GM23338 (cell line): ENCODE results near the gene PFKM. TPM values are rescaled to one million over a fixed set of nuclear protein-coding genes. Genes with fewer than 3 reads are reported as not detected.
A peak's percentile ranks its signal among the peaks of the same experiment; 100 is the strongest.

Experiments used
- ATAC-seq: fragments of 200-7000 bp; cut with Tn5 transposase; 3 replicates; pipeline ENCODE4 v1.9.1; 2020
- DNase-seq: peaks from one replicate; pipeline ENCODE4 v3.0.0-alpha.2; 2015; ENCODE audit warnings: low spot score
- H2AFZ ChIP-seq: fragments of 200-600 bp; sonication (generic); 2 replicates; pipeline ENCODE4 v1.8.0; 2016; ENCODE audit warnings: antibody characterized with exemption, mild to moderate bottlenecking, moderate library complexity
- H3F3A ChIP-seq: fragments of 200-600 bp; sonication (generic); replicated peaks from 2 replicates; pipeline ENCODE4 v1.8.0; 2017; ENCODE audit warnings: antibody characterized with exemption, mixed run types, low read depth
- H3K27ac ChIP-seq: fragments of 200-600 bp; sonication (generic); 2 replicates; pipeline ENCODE4 v1.6.1; 2016; ENCODE audit warnings: low read depth
- H3K27me3 ChIP-seq: fragments of 200-600 bp; sonication (generic); 2 replicates; pipeline ENCODE4 v1.8.0; 2016; ENCODE audit warnings: mild to moderate bottlenecking, mixed run types, moderate library complexity; ENCODE audit not compliant: insufficient read depth
- H3K36me3 ChIP-seq: fragments of 200-600 bp; sonication (generic); 2 replicates; pipeline ENCODE4 v1.8.0; 2016; ENCODE audit warnings: mild to moderate bottlenecking; ENCODE audit not compliant: insufficient read depth
- H3K4me1 ChIP-seq: fragments of 200-600 bp; sonication (generic); 2 replicates; pipeline ENCODE4 v1.8.0; 2016; ENCODE audit warnings: mild to moderate bottlenecking, moderate library complexity; ENCODE audit not compliant: insufficient read depth
- H3K4me2 ChIP-seq: fragments of 200-600 bp; sonication (generic); 2 replicates; pipeline ENCODE4 v1.7.1; 2017; ENCODE audit warnings: mixed run types
- H3K4me3 ChIP-seq: fragments of 200-600 bp; sonication (generic); 2 replicates; pipeline ENCODE4 v1.6.1; 2016; ENCODE audit warnings: mixed run types
- H3K79me2 ChIP-seq: fragments of 200-600 bp; sonication (generic); replicated peaks from 2 replicates; pipeline ENCODE4 v1.8.0; 2017; ENCODE audit warnings: mild to moderate bottlenecking; ENCODE audit not compliant: insufficient read depth
- H3K9me2 ChIP-seq: fragments of 200-600 bp; sonication (generic); 2 replicates; pipeline ENCODE4 v1.8.0; 2017; ENCODE audit not compliant: insufficient read depth
- H4K20me1 ChIP-seq: fragments of 200-600 bp; sonication (generic); replicated peaks from 2 replicates; pipeline ENCODE4 v1.8.0; 2017; ENCODE audit warnings: mild to moderate bottlenecking; ENCODE audit not compliant: insufficient read depth
- H3K27ac Mint-ChIP-seq: 2 replicates; pipeline ENCODE4 v1.8.0; 2020; ENCODE audit warnings: inconsistent platforms, mild to moderate bottlenecking, moderate library complexity, mixed read lengths
- H3K27me3 Mint-ChIP-seq: 3 replicates; pipeline ENCODE4 v1.8.0; 2022; ENCODE audit warnings: low read depth, mild to moderate bottlenecking, moderate library complexity, mixed read lengths, inconsistent platforms; ENCODE audit not compliant: insufficient read depth, poor library complexity
- H3K36me3 Mint-ChIP-seq: 3 replicates; pipeline ENCODE4 v1.8.0; 2021; ENCODE audit warnings: low read depth, mild to moderate bottlenecking, inconsistent platforms, moderate library complexity, mixed read lengths
- H3K4me1 Mint-ChIP-seq: 3 replicates; pipeline ENCODE4 v1.8.0; 2020; ENCODE audit warnings: mild to moderate bottlenecking, inconsistent platforms, mixed read lengths
- H3K4me3 Mint-ChIP-seq: 3 replicates; pipeline ENCODE4 v1.8.0; 2021; ENCODE audit warnings: moderate library complexity, mild to moderate bottlenecking, inconsistent platforms, mixed read lengths
- H3K9me3 Mint-ChIP-seq: 3 replicates; pipeline ENCODE4 v1.8.0; 2020; ENCODE audit warnings: moderate library complexity, mild to moderate bottlenecking, inconsistent platforms, mixed read lengths
- EZH2 ChIP-seq: fragments of 200-600 bp; sonication (generic); IDR thresholded peaks from one replicate; pipeline ENCODE4 v1.8.0; 2017; ENCODE audit warnings: antibody characterized with exemption, mild to moderate bottlenecking, low read depth; ENCODE audit not compliant: unreplicated experiment
- JUNB ChIP-seq: IDR thresholded peaks from one replicate; pipeline ENCODE4 v1.6.1; 2016; ENCODE audit warnings: antibody characterized with exemption; ENCODE audit not compliant: unreplicated experiment
- NANOG ChIP-seq: IDR thresholded peaks from 2 replicates; pipeline ENCODE4 v1.6.1; 2016; ENCODE audit warnings: antibody characterized with exemption, borderline replicate concordance
- POLR2AphosphoS5 ChIP-seq: IDR thresholded peaks from 2 replicates; pipeline ENCODE4 v1.6.1; 2016; ENCODE audit warnings: antibody characterized with exemption, low read depth
- ZNF114 ChIP-seq: fragments of 250-450 bp; sonication (Bioruptor Pico); IDR thresholded peaks from 2 replicates; pipeline ENCODE4 v1.5.0; 2020; ENCODE audit warnings: mild to moderate bottlenecking, moderate library complexity
- polyA plus RNA-seq: library from polyadenylated mRNA; unstranded; fragments of >200 nt; fragmentation: Nextera tagmentation; extraction: Ambion mirVana; gene quantifications from 2 replicates; pipeline ENCODE4 v1.2.1, GENCODE V29; 2016
- total RNA-seq: library from RNA; depleted of rRNA; stranded (reverse); fragments of >200 nt; shearing (Covaris generic); gene quantifications from 2 replicates; pipeline ENCODE4 v1.2.3, GENCODE V29; 2014
- TF ChIP-seq, protein P1 (sequence below): IDR thresholded peaks from 2 replicates; pipeline ENCODE4 v1.6.1; 2016; ENCODE audit warnings: antibody characterized with exemption
- TF ChIP-seq, protein P2 (sequence below): fragments of 250-450 bp; sonication (Bioruptor Pico); IDR thresholded peaks from 2 replicates; pipeline ENCODE4 v1.5.0; 2020; ENCODE audit warnings: mild to moderate bottlenecking, moderate library complexity
- TF ChIP-seq, protein P3 (sequence below), 2 experiments: fragments of 200-600 bp in 1 of 2; sonication (generic) in 1 of 2; conservative IDR thresholded peaks; 2 replicates each; pipeline versions ENCODE4 v1.5.1 to v1.6.1; 2016 to 2017; ENCODE audit warnings: antibody characterized with exemption in 2 of 2, low read depth in 2 of 2, mild to moderate bottlenecking in 2 of 2, moderate library complexity in 1 of 2
- TF ChIP-seq, protein P4 (sequence below): IDR thresholded peaks from one replicate; pipeline ENCODE4 v1.6.1; 2018; ENCODE audit warnings: antibody characterized with exemption; ENCODE audit not compliant: unreplicated experiment

Gene PFKM
- total and polyA plus RNA-seq, 2 experiments from 2014 or later, result 47.2 to 82.5 TPM

DNA sequence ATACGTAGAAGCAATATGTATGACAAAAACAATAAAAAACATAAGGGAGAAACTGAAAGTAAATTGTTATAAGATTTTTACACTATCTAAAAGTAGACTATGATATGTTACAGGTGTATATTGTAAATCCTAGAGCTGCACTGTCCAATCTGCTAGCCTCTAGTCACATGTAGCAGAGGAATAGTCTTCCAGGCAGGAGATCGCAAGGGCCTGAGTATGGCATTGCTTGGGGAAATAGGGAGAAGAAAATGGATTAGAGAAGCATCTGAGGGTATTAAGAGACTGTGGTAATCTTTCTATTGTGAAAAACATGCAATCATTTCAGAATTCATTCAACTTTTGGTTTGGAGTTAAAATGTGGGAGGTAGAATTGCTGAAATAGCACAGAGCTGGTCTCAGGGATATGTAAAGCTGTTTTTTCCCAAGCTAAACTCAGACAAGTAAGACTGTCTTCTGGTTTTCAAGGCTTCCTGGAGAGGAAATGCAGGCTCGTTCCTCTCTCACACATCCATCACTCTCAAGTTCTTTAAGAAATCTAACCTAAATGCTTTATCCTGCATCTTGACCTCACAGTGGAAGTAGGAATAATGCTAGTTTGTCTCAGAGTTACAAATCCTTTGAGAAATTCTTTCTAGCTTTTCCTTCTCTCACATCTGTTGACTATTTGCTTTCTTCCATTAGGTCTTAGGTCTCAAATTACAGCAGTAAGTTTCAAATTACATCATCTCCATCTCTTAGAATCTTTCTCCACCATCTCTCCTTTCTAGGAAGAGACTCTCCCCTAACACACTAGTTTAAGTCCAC is 56.7 kb downstream of the PFKM start:
- no peaks in the 10 kb centered on the region for H3K79me2 ChIP-seq
- H3F3A ChIP-seq, result no peaks in the 10 kb centered on the region
- Mint-ChIP-seq H3K27ac (peak overlapping the region; percentile 76), H3K27me3 (peaks cover 3% of the 10 kb centered on the region), H3K4me3 (peak overlapping the region; percentile 61), H3K4me1 (peaks cover 31% of the 10 kb centered on the region), H3K9me3 (no peaks in the 10 kb centered on the region), H3K36me3 (no peaks in the 10 kb centered on the region)
- H3K4me3 ChIP-seq, result peak overlapping the region; percentile 26
- H3K36me3 ChIP-seq, result no peaks in the 10 kb centered on the region
- peak overlapping the region; percentile 5 for H3K27ac ChIP-seq
- peak overlapping the region; percentile 0; the same call in 1 of the 2 replicates for H2AFZ ChIP-seq
- H3K4me2 ChIP-seq, result peak overlapping the region; percentile 39
- H3K4me1 ChIP-seq, result peaks cover 20% of the 10 kb centered on the region
- TF ChIP-seq JUNB, result no peak
- TF ChIP-seq, protein P1, sequence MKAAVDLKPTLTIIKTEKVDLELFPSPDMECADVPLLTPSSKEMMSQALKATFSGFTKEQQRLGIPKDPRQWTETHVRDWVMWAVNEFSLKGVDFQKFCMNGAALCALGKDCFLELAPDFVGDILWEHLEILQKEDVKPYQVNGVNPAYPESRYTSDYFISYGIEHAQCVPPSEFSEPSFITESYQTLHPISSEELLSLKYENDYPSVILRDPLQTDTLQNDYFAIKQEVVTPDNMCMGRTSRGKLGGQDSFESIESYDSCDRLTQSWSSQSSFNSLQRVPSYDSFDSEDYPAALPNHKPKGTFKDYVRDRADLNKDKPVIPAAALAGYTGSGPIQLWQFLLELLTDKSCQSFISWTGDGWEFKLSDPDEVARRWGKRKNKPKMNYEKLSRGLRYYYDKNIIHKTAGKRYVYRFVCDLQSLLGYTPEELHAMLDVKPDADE, result no peak
- TF ChIP-seq, protein P2, sequence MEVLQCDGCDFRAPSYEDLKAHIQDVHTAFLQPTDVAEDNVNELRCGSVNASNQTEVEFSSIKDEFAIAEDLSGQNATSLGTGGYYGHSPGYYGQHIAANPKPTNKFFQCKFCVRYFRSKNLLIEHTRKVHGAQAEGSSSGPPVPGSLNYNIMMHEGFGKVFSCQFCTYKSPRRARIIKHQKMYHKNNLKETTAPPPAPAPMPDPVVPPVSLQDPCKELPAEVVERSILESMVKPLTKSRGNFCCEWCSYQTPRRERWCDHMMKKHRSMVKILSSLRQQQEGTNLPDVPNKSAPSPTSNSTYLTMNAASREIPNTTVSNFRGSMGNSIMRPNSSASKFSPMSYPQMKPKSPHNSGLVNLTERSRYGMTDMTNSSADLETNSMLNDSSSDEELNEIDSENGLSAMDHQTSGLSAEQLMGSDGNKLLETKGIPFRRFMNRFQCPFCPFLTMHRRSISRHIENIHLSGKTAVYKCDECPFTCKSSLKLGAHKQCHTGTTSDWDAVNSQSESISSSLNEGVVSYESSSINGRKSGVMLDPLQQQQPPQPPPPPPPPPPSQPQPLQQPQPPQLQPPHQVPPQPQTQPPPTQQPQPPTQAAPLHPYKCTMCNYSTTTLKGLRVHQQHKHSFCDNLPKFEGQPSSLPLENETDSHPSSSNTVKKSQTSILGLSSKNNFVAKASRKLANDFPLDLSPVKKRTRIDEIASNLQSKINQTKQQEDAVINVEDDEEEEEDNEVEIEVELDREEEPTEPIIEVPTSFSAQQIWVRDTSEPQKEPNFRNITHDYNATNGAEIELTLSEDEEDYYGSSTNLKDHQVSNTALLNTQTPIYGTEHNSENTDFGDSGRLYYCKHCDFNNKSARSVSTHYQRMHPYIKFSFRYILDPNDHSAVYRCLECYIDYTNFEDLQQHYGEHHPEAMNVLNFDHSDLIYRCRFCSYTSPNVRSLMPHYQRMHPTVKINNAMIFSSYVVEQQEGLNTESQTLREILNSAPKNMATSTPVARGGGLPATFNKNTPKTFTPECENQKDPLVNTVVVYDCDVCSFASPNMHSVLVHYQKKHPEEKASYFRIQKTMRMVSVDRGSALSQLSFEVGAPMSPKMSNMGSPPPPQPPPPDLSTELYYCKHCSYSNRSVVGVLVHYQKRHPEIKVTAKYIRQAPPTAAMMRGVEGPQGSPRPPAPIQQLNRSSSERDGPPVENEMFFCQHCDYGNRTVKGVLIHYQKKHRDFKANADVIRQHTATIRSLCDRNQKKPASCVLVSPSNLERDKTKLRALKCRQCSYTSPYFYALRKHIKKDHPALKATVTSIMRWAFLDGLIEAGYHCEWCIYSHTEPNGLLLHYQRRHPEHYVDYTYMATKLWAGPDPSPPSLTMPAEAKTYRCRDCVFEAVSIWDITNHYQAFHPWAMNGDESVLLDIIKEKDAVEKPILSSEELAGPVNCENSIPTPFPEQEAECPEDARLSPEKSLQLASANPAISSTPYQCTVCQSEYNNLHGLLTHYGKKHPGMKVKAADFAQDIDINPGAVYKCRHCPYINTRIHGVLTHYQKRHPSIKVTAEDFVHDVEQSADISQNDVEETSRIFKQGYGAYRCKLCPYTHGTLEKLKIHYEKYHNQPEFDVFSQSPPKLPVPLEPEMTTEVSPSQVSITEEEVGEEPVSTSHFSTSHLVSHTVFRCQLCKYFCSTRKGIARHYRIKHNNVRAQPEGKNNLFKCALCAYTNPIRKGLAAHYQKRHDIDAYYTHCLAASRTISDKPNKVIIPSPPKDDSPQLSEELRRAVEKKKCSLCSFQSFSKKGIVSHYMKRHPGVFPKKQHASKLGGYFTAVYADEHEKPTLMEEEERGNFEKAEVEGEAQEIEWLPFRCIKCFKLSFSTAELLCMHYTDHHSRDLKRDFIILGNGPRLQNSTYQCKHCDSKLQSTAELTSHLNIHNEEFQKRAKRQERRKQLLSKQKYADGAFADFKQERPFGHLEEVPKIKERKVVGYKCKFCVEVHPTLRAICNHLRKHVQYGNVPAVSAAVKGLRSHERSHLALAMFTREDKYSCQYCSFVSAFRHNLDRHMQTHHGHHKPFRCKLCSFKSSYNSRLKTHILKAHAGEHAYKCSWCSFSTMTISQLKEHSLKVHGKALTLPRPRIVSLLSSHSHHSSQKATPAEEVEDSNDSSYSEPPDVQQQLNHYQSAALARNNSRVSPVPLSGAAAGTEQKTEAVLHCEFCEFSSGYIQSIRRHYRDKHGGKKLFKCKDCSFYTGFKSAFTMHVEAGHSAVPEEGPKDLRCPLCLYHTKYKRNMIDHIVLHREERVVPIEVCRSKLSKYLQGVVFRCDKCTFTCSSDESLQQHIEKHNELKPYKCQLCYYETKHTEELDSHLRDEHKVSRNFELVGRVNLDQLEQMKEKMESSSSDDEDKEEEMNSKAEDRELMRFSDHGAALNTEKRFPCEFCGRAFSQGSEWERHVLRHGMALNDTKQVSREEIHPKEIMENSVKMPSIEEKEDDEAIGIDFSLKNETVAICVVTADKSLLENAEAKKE (CRISPR knock-in tag), result no peak
- no peak; the same call in 1 of the 2 replicates for TF ChIP-seq POLR2AphosphoS5
- no peak for TF ChIP-seq NANOG
- TF ChIP-seq EZH2, result no peak
- TF ChIP-seq, protein P3, sequence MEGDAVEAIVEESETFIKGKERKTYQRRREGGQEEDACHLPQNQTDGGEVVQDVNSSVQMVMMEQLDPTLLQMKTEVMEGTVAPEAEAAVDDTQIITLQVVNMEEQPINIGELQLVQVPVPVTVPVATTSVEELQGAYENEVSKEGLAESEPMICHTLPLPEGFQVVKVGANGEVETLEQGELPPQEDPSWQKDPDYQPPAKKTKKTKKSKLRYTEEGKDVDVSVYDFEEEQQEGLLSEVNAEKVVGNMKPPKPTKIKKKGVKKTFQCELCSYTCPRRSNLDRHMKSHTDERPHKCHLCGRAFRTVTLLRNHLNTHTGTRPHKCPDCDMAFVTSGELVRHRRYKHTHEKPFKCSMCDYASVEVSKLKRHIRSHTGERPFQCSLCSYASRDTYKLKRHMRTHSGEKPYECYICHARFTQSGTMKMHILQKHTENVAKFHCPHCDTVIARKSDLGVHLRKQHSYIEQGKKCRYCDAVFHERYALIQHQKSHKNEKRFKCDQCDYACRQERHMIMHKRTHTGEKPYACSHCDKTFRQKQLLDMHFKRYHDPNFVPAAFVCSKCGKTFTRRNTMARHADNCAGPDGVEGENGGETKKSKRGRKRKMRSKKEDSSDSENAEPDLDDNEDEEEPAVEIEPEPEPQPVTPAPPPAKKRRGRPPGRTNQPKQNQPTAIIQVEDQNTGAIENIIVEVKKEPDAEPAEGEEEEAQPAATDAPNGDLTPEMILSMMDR (conservative IDR thresholded peaks at IDR 0.05; ENCODE audit: low read depth in 2 of 2), result no peak
- no peak for TF ChIP-seq ZNF114 (CRISPR knock-in tag)
- TF ChIP-seq, protein P4, sequence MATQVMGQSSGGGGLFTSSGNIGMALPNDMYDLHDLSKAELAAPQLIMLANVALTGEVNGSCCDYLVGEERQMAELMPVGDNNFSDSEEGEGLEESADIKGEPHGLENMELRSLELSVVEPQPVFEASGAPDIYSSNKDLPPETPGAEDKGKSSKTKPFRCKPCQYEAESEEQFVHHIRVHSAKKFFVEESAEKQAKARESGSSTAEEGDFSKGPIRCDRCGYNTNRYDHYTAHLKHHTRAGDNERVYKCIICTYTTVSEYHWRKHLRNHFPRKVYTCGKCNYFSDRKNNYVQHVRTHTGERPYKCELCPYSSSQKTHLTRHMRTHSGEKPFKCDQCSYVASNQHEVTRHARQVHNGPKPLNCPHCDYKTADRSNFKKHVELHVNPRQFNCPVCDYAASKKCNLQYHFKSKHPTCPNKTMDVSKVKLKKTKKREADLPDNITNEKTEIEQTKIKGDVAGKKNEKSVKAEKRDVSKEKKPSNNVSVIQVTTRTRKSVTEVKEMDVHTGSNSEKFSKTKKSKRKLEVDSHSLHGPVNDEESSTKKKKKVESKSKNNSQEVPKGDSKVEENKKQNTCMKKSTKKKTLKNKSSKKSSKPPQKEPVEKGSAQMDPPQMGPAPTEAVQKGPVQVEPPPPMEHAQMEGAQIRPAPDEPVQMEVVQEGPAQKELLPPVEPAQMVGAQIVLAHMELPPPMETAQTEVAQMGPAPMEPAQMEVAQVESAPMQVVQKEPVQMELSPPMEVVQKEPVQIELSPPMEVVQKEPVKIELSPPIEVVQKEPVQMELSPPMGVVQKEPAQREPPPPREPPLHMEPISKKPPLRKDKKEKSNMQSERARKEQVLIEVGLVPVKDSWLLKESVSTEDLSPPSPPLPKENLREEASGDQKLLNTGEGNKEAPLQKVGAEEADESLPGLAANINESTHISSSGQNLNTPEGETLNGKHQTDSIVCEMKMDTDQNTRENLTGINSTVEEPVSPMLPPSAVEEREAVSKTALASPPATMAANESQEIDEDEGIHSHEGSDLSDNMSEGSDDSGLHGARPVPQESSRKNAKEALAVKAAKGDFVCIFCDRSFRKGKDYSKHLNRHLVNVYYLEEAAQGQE, result no peak
- no peaks in the 10 kb centered on the region for H3K9me2 ChIP-seq
- ATAC-seq (peak; percentile 84), DNase-seq (peak; percentile 63)
- no peaks in the 10 kb centered on the region for H4K20me1 ChIP-seq
- H3K27me3 ChIP-seq, result peaks cover 13% of the 10 kb centered on the region; the same call in 1 of the 2 replicates
